CD4-positive, alpha-beta T cell treated with Interleukin-4 for 1 hour (primary cell): ENCODE data around the gene TBX21.
"Not testable (repeated sequence)": the region's sequence is repeated elsewhere in the genome, so short reads cannot be mapped to it uniquely, and the experiment has no call there.

Experiments
- DNase-seq, 2 donors: peaks; one replicate each; pipeline ENCODE4 v3.0.0-alpha.2; 2020 to 2022

TBX21 gene

GRCh38 chr17:47732399-47733046, 513 bp upstream of the TBX21 start:
- no peak for DNase-seq

- no peak for DNase-seq
Observed at GRCh38 chr17:47733674-47734410, 806 bp downstream of the TBX21 start.

- DNase-seq = no peak
Observed at GRCh38 chr17:47735139-47735464, 2.1 kb downstream of the TBX21 start.

GRCh38 chr17:47735536-47736011, 2.5 kb downstream of the TBX21 start:
- DNase-seq = no peak

GRCh38 chr17:47736501-47737495, 3.8 kb downstream of the TBX21 start:
- DNase-seq = no peak

GRCh38 chr17:47738178-47738577, 5.1 kb downstream of the TBX21 start:
- no peak for DNase-seq

- no peak for DNase-seq
Observed at GRCh38 chr17:47739150-47739549, 6.1 kb downstream of the TBX21 start.

- DNase-seq = not testable (repeated sequence)
Observed at GRCh38 chr17:47739945-47740344, 6.9 kb downstream of the TBX21 start.

- DNase-seq = peak; percentile 51 to 61
Observed at GRCh38 chr17:47741109-47741792, 8.2 kb downstream of the TBX21 start.

GRCh38 chr17:47741793-47742145, 8.7 kb downstream of the TBX21 start:
- DNase-seq = no peak

- DNase-seq = peak; percentile 48 to 54
Observed at GRCh38 chr17:47742319-47743181, 9.5 kb downstream of the TBX21 start.

GRCh38 chr17:47744168-47745036, 11.4 kb downstream of the TBX21 start:
- DNase-seq = no peak

GRCh38 chr17:47745037-47745380, 12.0 kb downstream of the TBX21 start:
- no peak for DNase-seq

- no peak for DNase-seq
Observed at GRCh38 chr17:47751471-47751870, 18.4 kb downstream of the TBX21 start.

GRCh38 chr17:47757386-47757785, 24.4 kb downstream of the TBX21 start:
- no peak for DNase-seq

GRCh38 chr17:47760409-47761140, 27.5 kb downstream of the TBX21 start:
- DNase-seq = no peak

GRCh38 chr17:47762728-47763127, 29.7 kb downstream of the TBX21 start:
- peak in 1 of 2 donors; percentile 46 for DNase-seq

- no peak for DNase-seq
Observed at GRCh38 chr17:47763913-47764582, 31.0 kb downstream of the TBX21 start.

GRCh38 chr17:47773649-47774048, 40.6 kb downstream of the TBX21 start:
- not testable (repeated sequence) for DNase-seq

- DNase-seq = no peak
Observed at GRCh38 chr17:47774331-47774730, 41.3 kb downstream of the TBX21 start.
